Cortex of kidney (tissue), 1 donor: ENCODE measurements around the gene BCL7C.
A peak's percentile ranks its signal among the peaks of the same experiment; 100 is the strongest.
"Not testable (repeated sequence)": the region's sequence is repeated elsewhere in the genome, so short reads cannot be mapped to it uniquely, and the experiment has no call there.

ENCODE experiments used
- DNase-seq: peaks from one replicate; lab custom pipeline; 2025; lab: John Stamatoyannopoulos, UW

The BCL7C gene

GRCh38 chr16:30895627-30896260 is 1.9 kb upstream of the BCL7C start:
- no peak for DNase-seq

GRCh38 chr16:30894540-30895368 is 877 bp upstream of the BCL7C start:
- DNase-seq: no peak

- DNase-seq: no peak
These were observed 497 bp downstream of the BCL7C start for GRCh38 chr16:30893417-30893743.

GRCh38 chr16:30892670-30893416 is 1.0 kb downstream of the BCL7C start:
- DNase-seq: no peak

GRCh38 chr16:30891043-30891823 is 2.6 kb downstream of the BCL7C start:
- DNase-seq: not testable (repeated sequence)

- no peak for DNase-seq
These were observed 4.2 kb downstream of the BCL7C start for GRCh38 chr16:30889721-30890120.

GRCh38 chr16:30888856-30889499 is 4.9 kb downstream of the BCL7C start:
- no peak for DNase-seq

GRCh38 chr16:30887927-30888326 is 6.0 kb downstream of the BCL7C start:
- no peak for DNase-seq

GRCh38 chr16:30886145-30886544 is 7.7 kb downstream of the BCL7C start:
- no peak for DNase-seq

- no peak for DNase-seq
These were observed 8.7 kb downstream of the BCL7C start for GRCh38 chr16:30885196-30885595.

GRCh38 chr16:30884760-30885159 is 9.1 kb downstream of the BCL7C start:
- no peak for DNase-seq

- no peak for DNase-seq
These were observed 11.2 kb downstream of the BCL7C start for GRCh38 chr16:30882429-30883310.

- no peak for DNase-seq
These were observed 17.0 kb downstream of the BCL7C start for GRCh38 chr16:30876867-30877266.

GRCh38 chr16:30875871-30876801 is 17.7 kb downstream of the BCL7C start:
- DNase-seq: no peak

GRCh38 chr16:30874821-30875717 is 18.8 kb downstream of the BCL7C start:
- DNase-seq: peak; percentile 32

GRCh38 chr16:30874244-30874820 is 19.5 kb downstream of the BCL7C start:
- DNase-seq: no peak

GRCh38 chr16:30870904-30871303 is 23.0 kb downstream of the BCL7C start:
- DNase-seq: no peak

- no peak for DNase-seq
These were observed 26.1 kb downstream of the BCL7C start for GRCh38 chr16:30867747-30868146.
